ENCODE data around the gene IL3RA.

- TF ChIP-seq TAF1 (IDR thresholded peaks at IDR 0.05; ENCODE audit: borderline replicate concordance, low read depth, low read length) (no peak), POLR2A (IDR thresholded peaks at IDR 0.05; ENCODE audit: low read depth, low read length) (no peak)
Measured at GRCh38 chrX:1359477-1359873, 22.9 kb downstream of the IL3RA start.

Data from GM12892 (cell line).